Measurements from ENCODE around the gene SLC2A1. TPM values are rescaled to one million over a fixed set of nuclear protein-coding genes. Genes with fewer than 3 reads are reported as not detected.

SLC2A1 gene
- total and polyA plus RNA-seq, 9 of the 15 experiments (the other 6 are each of a cell fraction or from before 2014, with no cell fraction given) = 12.6 to 153 (median 48.0) TPM

DNA sequence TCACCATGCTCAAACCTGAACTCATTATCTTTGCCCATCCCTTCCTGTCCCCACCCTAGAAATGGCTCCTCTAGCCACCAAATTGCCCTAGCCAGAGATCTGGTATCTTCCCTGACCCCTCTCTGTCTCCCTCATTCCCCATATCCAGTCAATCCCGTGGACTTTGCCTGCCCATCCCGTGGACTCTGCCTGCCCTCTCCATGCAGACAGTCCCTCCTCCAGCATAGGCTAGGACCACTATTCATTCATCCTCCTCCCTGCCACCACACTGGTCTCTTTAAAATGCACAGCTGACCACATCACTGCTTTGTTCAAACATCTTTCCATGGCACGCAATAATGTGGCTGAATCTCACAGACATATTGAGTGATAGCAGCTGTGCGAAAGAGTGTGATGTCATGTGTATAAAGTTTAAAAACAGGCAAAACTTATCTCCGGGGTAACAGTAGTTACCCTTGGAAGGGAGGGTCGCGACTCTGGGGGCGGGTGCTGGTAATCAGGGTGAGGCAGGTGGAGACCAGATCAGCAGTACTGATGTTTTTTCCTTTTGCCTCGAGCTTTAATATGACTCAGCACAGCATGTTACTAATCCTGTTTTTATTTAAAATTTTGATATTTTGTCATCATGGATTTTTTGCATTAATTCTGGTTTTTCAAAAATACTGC lies 4.8 kb upstream of the SLC2A1 start (continued):
- TF ChIP-seq ZBTB40 (IDR thresholded peaks at IDR 0.05) = peak; percentile 65
- TF ChIP-seq ZBTB40 (CRISPR knock-in tag; IDR thresholded peaks at IDR 0.05) = no peak
- TF ChIP-seq ZNF431 (CRISPR knock-in tag; IDR thresholded peaks at IDR 0.05) = peak; percentile 83; the same call in 1 of the 2 replicates
- TF ChIP-seq, protein P1, sequence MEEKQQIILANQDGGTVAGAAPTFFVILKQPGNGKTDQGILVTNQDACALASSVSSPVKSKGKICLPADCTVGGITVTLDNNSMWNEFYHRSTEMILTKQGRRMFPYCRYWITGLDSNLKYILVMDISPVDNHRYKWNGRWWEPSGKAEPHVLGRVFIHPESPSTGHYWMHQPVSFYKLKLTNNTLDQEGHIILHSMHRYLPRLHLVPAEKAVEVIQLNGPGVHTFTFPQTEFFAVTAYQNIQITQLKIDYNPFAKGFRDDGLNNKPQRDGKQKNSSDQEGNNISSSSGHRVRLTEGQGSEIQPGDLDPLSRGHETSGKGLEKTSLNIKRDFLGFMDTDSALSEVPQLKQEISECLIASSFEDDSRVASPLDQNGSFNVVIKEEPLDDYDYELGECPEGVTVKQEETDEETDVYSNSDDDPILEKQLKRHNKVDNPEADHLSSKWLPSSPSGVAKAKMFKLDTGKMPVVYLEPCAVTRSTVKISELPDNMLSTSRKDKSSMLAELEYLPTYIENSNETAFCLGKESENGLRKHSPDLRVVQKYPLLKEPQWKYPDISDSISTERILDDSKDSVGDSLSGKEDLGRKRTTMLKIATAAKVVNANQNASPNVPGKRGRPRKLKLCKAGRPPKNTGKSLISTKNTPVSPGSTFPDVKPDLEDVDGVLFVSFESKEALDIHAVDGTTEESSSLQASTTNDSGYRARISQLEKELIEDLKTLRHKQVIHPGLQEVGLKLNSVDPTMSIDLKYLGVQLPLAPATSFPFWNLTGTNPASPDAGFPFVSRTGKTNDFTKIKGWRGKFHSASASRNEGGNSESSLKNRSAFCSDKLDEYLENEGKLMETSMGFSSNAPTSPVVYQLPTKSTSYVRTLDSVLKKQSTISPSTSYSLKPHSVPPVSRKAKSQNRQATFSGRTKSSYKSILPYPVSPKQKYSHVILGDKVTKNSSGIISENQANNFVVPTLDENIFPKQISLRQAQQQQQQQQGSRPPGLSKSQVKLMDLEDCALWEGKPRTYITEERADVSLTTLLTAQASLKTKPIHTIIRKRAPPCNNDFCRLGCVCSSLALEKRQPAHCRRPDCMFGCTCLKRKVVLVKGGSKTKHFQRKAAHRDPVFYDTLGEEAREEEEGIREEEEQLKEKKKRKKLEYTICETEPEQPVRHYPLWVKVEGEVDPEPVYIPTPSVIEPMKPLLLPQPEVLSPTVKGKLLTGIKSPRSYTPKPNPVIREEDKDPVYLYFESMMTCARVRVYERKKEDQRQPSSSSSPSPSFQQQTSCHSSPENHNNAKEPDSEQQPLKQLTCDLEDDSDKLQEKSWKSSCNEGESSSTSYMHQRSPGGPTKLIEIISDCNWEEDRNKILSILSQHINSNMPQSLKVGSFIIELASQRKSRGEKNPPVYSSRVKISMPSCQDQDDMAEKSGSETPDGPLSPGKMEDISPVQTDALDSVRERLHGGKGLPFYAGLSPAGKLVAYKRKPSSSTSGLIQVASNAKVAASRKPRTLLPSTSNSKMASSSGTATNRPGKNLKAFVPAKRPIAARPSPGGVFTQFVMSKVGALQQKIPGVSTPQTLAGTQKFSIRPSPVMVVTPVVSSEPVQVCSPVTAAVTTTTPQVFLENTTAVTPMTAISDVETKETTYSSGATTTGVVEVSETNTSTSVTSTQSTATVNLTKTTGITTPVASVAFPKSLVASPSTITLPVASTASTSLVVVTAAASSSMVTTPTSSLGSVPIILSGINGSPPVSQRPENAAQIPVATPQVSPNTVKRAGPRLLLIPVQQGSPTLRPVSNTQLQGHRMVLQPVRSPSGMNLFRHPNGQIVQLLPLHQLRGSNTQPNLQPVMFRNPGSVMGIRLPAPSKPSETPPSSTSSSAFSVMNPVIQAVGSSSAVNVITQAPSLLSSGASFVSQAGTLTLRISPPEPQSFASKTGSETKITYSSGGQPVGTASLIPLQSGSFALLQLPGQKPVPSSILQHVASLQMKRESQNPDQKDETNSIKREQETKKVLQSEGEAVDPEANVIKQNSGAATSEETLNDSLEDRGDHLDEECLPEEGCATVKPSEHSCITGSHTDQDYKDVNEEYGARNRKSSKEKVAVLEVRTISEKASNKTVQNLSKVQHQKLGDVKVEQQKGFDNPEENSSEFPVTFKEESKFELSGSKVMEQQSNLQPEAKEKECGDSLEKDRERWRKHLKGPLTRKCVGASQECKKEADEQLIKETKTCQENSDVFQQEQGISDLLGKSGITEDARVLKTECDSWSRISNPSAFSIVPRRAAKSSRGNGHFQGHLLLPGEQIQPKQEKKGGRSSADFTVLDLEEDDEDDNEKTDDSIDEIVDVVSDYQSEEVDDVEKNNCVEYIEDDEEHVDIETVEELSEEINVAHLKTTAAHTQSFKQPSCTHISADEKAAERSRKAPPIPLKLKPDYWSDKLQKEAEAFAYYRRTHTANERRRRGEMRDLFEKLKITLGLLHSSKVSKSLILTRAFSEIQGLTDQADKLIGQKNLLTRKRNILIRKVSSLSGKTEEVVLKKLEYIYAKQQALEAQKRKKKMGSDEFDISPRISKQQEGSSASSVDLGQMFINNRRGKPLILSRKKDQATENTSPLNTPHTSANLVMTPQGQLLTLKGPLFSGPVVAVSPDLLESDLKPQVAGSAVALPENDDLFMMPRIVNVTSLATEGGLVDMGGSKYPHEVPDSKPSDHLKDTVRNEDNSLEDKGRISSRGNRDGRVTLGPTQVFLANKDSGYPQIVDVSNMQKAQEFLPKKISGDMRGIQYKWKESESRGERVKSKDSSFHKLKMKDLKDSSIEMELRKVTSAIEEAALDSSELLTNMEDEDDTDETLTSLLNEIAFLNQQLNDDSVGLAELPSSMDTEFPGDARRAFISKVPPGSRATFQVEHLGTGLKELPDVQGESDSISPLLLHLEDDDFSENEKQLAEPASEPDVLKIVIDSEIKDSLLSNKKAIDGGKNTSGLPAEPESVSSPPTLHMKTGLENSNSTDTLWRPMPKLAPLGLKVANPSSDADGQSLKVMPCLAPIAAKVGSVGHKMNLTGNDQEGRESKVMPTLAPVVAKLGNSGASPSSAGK (IDR thresholded peaks at IDR 0.05) = peak; percentile 45; the same call in 1 of the 2 replicates
